GM13976 (cell line): ENCODE data around the gene GLI2.

Experiments used
- DNase-seq: peaks from one replicate; pipeline ENCODE4 v3.0.0; 2012; ENCODE audit warnings: low spot score
- in situ Hi-C: fragments of 300-500 bp; cut with MboI; formaldehyde crosslinking; loops from one replicate; pipeline ENCODE4 v1.12.0; 2022; ENCODE audit warnings: low sequenced_read_pairs, mixed read lengths, inconsistent platforms; ENCODE audit not compliant: unreplicated experiment
- TF ChIP-seq, protein P1 (sequence below): IDR thresholded peaks from 2 replicates; pipeline ENCODE4 v1.5.1; 2012; ENCODE audit warnings: borderline replicate concordance, mild to moderate bottlenecking; ENCODE audit not compliant: insufficient read depth; ENCODE audit errors: extremely low read depth, missing control alignments, control extremely low read depth

GLI2 gene

DNA sequence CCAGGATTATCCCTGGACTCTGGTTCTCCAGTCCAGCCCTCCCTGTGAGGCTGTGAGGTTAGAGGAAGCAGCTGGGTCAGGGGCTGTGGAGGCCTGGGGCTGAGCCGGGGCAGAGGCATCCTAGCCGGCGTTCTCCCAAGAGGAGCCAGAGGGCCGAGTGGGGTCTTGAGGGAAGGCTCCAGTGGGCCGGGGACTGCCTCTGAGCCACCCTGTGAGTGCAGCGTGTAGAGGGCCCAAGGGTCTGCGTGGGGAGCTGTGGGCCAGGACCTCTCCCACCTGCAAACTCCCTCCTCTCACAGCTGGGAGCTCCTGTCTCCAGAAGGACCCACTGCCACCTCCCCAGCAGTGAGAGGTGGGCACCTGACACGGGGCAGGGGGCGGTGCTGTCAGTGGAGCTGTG is 41.0 kb downstream of the GLI2 start:
- TF ChIP-seq, protein P1, sequence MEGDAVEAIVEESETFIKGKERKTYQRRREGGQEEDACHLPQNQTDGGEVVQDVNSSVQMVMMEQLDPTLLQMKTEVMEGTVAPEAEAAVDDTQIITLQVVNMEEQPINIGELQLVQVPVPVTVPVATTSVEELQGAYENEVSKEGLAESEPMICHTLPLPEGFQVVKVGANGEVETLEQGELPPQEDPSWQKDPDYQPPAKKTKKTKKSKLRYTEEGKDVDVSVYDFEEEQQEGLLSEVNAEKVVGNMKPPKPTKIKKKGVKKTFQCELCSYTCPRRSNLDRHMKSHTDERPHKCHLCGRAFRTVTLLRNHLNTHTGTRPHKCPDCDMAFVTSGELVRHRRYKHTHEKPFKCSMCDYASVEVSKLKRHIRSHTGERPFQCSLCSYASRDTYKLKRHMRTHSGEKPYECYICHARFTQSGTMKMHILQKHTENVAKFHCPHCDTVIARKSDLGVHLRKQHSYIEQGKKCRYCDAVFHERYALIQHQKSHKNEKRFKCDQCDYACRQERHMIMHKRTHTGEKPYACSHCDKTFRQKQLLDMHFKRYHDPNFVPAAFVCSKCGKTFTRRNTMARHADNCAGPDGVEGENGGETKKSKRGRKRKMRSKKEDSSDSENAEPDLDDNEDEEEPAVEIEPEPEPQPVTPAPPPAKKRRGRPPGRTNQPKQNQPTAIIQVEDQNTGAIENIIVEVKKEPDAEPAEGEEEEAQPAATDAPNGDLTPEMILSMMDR, result no peak
- DNase-seq, result no peak
- in situ Hi-C loops, result no loop called here

DNA sequence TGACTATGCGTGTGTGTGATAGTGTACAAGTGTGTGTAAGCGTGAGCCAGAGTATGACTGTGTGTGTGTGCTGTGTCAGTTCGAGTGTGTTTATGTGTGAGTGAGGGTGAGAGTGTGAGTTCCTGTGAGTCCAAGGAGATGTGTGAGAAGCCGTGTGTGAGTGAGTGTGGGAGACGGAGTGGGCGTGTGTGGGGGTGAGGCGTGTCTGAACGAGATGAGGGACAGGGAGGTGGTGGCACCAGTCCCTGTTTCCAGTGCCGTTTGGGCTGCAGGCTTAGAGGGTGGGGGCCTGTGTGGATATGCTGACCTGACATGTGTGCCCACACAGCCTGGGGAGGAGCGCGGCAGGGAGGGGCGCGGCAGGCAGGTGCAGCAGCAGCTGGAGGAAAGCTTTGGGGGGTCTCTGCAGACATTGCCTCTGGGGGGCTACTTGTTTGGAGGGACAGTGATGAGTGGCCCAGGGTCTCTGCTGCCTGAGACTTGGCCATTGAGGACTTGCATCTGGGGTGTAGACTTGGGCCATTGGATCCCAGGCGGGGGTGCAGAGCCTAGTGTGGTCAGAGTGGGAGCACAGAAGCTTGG is 41.6 kb downstream of the GLI2 start:
- no peak for DNase-seq
- TF ChIP-seq, protein P1, result no peak
- in situ Hi-C loops, result no loop called here

DNA sequence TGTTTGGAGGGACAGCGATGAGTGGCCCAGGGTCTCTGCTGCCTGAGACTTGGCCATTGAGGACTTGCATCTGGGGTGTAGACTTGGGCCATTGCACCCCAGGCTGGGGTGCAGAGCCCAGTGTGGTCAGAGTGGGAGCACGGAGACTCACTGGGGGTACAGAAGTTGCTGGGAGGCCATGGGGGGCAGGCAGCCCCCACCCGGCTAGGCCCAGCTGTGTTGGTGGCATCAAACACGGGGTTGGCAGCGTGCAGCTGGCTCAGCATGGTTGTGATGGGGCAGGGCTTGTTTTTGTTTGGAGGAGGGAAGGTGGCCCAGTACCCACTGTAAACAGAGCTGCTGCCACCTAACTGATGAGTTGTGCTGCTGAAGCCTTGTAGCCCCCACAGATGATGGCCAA is 42.1 kb downstream of the GLI2 start:
- no peak for DNase-seq
- in situ Hi-C loops, result no loop called here

DNA sequence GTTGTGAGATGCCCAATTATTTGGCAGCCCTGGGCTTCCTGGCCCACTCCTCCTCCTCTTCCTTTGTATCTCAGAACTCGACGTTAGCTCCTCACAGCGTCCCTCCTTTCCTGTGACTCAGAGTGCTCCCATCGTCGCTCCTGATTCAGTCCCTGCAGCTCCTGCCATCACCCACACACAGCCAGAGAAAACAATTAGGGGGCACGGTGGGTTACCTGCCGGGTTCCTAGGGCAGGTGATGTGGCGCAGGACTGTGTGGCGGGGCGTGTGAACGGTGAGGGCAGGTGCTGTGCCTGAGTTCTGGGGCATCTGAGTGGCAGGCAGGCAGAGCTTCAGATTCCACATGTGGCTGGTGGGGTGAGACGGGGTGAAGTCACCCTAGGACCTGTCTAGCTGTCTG is 42.6 kb downstream of the GLI2 start:
- in situ Hi-C loops, result no loop called here
- no peak for DNase-seq
- TF ChIP-seq, protein P1, result no peak

More for the DNA sequence above, 42.1 kb downstream of the GLI2 start:
- TF ChIP-seq, protein P1, result no peak

DNA sequence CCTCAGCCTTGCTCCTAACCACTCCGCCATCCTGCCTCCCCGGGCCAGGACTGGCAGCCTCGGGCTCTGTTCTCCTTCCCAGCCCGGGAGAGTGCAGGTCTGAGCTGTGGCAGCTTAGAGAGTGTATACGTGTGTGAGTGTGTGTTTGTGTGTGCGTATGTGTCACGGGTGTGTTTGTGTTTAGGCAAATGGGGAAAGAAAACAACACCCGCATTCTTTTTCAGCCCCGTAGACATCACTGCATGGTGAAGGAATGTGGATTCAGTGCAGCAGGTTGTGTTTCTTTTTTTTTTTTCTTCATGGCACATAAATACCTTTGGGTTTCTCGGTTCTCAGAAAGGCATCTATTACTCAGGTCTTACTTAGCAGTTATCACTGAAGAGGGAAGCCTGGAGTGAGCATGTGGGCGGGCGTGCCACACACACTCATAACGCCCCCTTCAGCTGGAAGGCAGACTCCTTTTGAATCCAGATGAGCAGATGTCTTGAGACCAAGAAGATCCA is 44.2 kb downstream of the GLI2 start:
- no peak for DNase-seq
- TF ChIP-seq, protein P1, result no peak
- in situ Hi-C loops, result no loop called here

DNA sequence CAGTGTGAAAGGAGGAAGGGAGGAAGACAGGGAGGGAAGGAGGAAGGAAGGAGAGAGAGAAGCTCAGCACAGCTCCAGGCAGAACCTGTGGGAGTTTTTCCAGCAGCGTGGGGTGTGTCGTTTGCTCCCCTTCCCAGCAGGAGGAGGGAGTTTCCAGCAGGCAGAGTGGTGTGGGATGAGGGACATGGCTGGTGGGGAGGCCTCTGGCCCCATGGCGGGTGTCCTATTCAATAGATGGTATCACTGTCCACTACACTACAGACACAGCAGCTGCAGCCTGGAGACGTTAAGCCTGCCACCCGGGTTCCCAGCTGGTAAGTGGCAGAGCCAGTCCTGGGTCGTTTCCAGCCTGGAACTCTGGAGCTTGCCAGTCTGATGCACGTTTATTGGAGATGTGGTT is 44.7 kb downstream of the GLI2 start:
- in situ Hi-C loops, result no loop called here
- TF ChIP-seq, protein P1, result no peak
- DNase-seq, result no peak
